Measurements from ENCODE around the gene GPC6. TPM values are rescaled to one million over a fixed set of nuclear protein-coding genes. Genes with fewer than 3 reads are reported as not detected.

The GPC6 gene
- total and polyA plus RNA-seq, 2 donors (not counting 3 experiments of a cell fraction or from before 2014, with no cell fraction given): 0.01 TPM; not detected in 1

DNA sequence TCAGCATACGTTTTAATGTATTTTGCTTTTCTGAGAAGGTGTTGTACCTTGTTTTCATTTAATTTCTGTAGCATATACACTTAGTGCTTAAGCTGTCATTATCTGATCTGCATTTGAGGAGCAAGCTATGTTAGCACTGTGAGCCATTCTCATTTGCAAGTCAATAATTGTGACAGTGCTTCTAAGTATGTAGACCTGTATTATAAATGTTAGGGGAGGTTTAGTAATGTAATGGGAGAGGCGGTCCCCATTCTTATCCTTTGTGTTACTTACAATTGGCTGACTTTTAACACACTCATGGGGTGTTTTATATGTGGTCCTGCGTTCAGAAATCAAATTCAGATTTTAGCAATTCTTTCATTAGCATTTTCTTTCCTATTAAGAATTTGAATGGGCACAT is 90.2 kb downstream of the GPC6 start:
- Histone ChIP-seq H3K4me2 (ENCODE audit: insufficient read depth, low read length) (no peak overlapping the region), H3K36me3 (ENCODE audit: control insufficient read depth in 2 of 2, extremely low read depth in 1 of 2, insufficient read depth in 2 of 2, low read length in 2 of 2) (no peaks in the 10 kb centered on the region), H3K9me3 (replicated peaks; ENCODE audit: control insufficient read depth, insufficient read depth, low read length) (peaks cover 3% of the 10 kb centered on the region), H3K4me3 (replicated peaks in 1 of 3; ENCODE audit: insufficient read depth in 1 of 3, low read depth in 1 of 3, low read length in 3 of 3) (no peak overlapping the region), H3K27ac (ENCODE audit: insufficient read depth, low read depth, low read length) (no peak overlapping the region), H3K4me1 (ENCODE audit: control insufficient read depth, extremely low read depth, insufficient read depth, low read length) (no peaks in the 10 kb centered on the region), H3K79me2 (ENCODE audit: control insufficient read depth, insufficient read depth, low read length) (no peaks in the 10 kb centered on the region), H2AFZ (ENCODE audit: low read depth, low read length) (no peak overlapping the region), H3K9me1 (replicated peaks; ENCODE audit: control insufficient read depth, extremely low read depth, insufficient read depth, low read length) (no peaks in the 10 kb centered on the region), H3K9ac (replicated peaks; ENCODE audit: extremely low read depth, insufficient read depth, low read length) (no peak overlapping the region), H4K20me1 (replicated peaks; ENCODE audit: control insufficient read depth, extremely low read depth, insufficient read depth, low read length) (no peaks in the 10 kb centered on the region), H3K27me3 (ENCODE audit: control insufficient read depth in 2 of 2, insufficient read depth in 2 of 2, low read length in 2 of 2) (no peaks in the 10 kb centered on the region)
- dilution Hi-C loops (cut with MboI; ENCODE audit: extremely low pct_ligation_motif_present, low sequenced_read_pairs): no loop called here
- TF ChIP-seq JUN (IDR thresholded peaks at IDR 0.05; ENCODE audit: borderline replicate concordance, insufficient read depth, insufficient read length, low read depth): no peak
- TF ChIP-seq GATA2 (IDR thresholded peaks at IDR 0.05; ENCODE audit: insufficient read depth, insufficient read length, low read depth, low read length): no peak
- TF ChIP-seq POLR2AphosphoS5 (IDR thresholded peaks at IDR 0.05; ENCODE audit: insufficient read depth, low read depth, low read length): no peak
- no peak for TF ChIP-seq POLR2A (IDR thresholded peaks at IDR 0.05; ENCODE audit: low read depth, low read length)
- TF ChIP-seq FOS (IDR thresholded peaks at IDR 0.05; ENCODE audit: borderline replicate concordance, insufficient read depth, low read length): no peak
- TF ChIP-seq, protein P1, sequence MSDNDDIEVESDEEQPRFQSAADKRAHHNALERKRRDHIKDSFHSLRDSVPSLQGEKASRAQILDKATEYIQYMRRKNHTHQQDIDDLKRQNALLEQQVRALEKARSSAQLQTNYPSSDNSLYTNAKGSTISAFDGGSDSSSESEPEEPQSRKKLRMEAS (IDR thresholded peaks at IDR 0.05; ENCODE audit: insufficient read depth, insufficient read length): no peak
- TF ChIP-seq, protein P2, sequence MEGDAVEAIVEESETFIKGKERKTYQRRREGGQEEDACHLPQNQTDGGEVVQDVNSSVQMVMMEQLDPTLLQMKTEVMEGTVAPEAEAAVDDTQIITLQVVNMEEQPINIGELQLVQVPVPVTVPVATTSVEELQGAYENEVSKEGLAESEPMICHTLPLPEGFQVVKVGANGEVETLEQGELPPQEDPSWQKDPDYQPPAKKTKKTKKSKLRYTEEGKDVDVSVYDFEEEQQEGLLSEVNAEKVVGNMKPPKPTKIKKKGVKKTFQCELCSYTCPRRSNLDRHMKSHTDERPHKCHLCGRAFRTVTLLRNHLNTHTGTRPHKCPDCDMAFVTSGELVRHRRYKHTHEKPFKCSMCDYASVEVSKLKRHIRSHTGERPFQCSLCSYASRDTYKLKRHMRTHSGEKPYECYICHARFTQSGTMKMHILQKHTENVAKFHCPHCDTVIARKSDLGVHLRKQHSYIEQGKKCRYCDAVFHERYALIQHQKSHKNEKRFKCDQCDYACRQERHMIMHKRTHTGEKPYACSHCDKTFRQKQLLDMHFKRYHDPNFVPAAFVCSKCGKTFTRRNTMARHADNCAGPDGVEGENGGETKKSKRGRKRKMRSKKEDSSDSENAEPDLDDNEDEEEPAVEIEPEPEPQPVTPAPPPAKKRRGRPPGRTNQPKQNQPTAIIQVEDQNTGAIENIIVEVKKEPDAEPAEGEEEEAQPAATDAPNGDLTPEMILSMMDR (IDR thresholded peaks at IDR 0.05; ENCODE audit: extremely low read depth in 1 of 2, insufficient read depth in 1 of 2, low read depth in 1 of 2, low read length in 2 of 2): no peak
- no peak for TF ChIP-seq MYC (IDR thresholded peaks at IDR 0.05; ENCODE audit: low read depth, low read length)
- TF ChIP-seq EZH2 (IDR thresholded peaks at IDR 0.05; ENCODE audit: borderline replicate concordance, low read depth, low read length, severe bottlenecking): no peak
- intact Hi-C loops (cut with micrococcal nuclease): no loop called here
- FAIRE-seq (no peak), DNase-seq (ENCODE audit: low read depth, low spot score) (no peak)
- ChIA-PET POLR2A (no interaction called here), CTCF (no interaction called here)
- no TSS peak for BruUV-seq (replicated peaks)

Measured in endothelial cell of umbilical vein (primary cell).